Erythroblast (primary cell): ENCODE data around the gene ADGRV1.

Source experiments
- GATA1 ChIP-seq: IDR thresholded peaks from 2 replicates; pipeline ENCODE4 v1.6.1; 2011; ENCODE audit warnings: low read depth, mild to moderate bottlenecking, control low read depth, low read length, moderate library complexity
- POLR2A ChIP-seq: IDR thresholded peaks from 2 replicates; pipeline ENCODE4 v1.6.1; 2011; ENCODE audit warnings: mild to moderate bottlenecking, low read length

GRCh38 chr5:90981177-90981576, 422.6 kb downstream of the ADGRV1 start:
- TF ChIP-seq POLR2A, result no peak
- no peak for TF ChIP-seq GATA1
